ENCODE data around the gene MYO1E.

The MYO1E gene

DNA sequence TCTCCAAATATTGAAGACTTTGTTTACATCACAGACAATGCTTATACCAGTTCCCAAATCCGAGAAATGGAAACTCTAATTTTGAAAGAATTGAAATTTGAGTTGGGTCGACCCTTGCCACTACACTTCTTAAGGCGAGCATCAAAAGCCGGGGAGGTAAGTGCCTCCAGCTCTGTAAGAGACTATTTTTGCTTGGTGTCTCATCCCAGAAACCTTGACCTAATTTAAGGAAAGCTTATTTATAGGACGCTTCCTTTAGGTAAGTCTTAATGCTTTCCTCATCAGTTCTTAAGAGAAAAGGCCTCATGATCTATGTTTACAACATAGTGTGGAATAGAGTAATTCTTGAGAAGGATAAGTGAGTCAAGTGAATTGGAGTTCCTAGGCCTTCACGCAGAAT lies 255.9 kb downstream of the MYO1E start:
- no peak overlapping the region for H3K4me2 ChIP-seq (ENCODE audit: low read depth, low read length, poor library complexity, severe bottlenecking)
- peaks cover 17% of the 10 kb centered on the region; the same call in 1 of the 2 replicates for H3F3A ChIP-seq (ENCODE audit: insufficient read depth)
- no peak overlapping the region for H3K4me3 ChIP-seq (ENCODE audit: insufficient read depth, low read length, poor library complexity, severe bottlenecking)
- H4K20me1 ChIP-seq (ENCODE audit: low read depth, low read length), result no peaks in the 10 kb centered on the region
- no peaks in the 10 kb centered on the region for H3K9me3 ChIP-seq (ENCODE audit: insufficient read depth, low read length)
- no peak overlapping the region for H3K27ac ChIP-seq (ENCODE audit: low read depth, low read length)
- H3K9ac ChIP-seq (ENCODE audit: low read length), result no peak overlapping the region
- H2AFZ ChIP-seq (ENCODE audit: low read depth, low read length, severe bottlenecking), result no peak overlapping the region
- TF ChIP-seq CTCF (IDR thresholded peaks at IDR 0.05; ENCODE audit: insufficient read depth, low read length, poor library complexity, severe bottlenecking) (no peak), EZH2phosphoT487 (conservative IDR thresholded peaks at IDR 0.05; ENCODE audit: low read length) (no peak)
- peaks cover 4% of the 10 kb centered on the region for H3K79me2 ChIP-seq (ENCODE audit: insufficient read depth, low read length)
- no peaks in the 10 kb centered on the region for H3K9me2 ChIP-seq (replicated peaks; ENCODE audit: insufficient read depth, low read length)
- H3K27me3 ChIP-seq (ENCODE audit: low read length), result no peaks in the 10 kb centered on the region
- H3K36me3 ChIP-seq (ENCODE audit: low read length), result peaks cover 38% of the 10 kb centered on the region

DNA sequence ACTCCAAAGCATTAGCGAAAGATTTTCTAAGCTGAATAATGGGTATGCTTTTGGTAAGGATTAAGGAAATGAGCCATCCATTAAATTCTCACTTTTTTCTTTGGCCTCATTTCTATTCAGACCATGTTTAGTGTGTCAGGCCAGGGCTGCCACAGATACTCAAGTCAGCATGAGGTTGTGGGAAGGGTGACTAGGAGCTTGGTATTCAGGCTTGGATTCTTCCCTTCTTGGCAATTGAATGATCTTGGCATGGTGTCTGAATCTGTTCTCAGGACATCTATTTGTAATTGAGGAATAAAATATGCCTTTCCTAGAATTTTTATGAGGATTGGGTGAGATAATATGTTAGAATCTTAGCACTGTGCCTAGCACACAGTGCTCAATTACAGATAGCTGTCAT lies 256.5 kb downstream of the MYO1E start:
- no peak for TF ChIP-seq EZH2phosphoT487 (conservative IDR thresholded peaks at IDR 0.05; ENCODE audit: low read length)
- TF ChIP-seq CTCF (IDR thresholded peaks at IDR 0.05; ENCODE audit: insufficient read depth, low read length, poor library complexity, severe bottlenecking), result no peak
- H3K27ac ChIP-seq (ENCODE audit: low read depth, low read length), result no peak overlapping the region
- no peak overlapping the region for H2AFZ ChIP-seq (ENCODE audit: low read depth, low read length, severe bottlenecking)
- no peaks in the 10 kb centered on the region for H3K9me2 ChIP-seq (replicated peaks; ENCODE audit: insufficient read depth, low read length)
- H3K36me3 ChIP-seq (ENCODE audit: low read length), result peaks cover 38% of the 10 kb centered on the region
- H3K4me2 ChIP-seq (ENCODE audit: low read depth, low read length, poor library complexity, severe bottlenecking), result no peak overlapping the region
- no peaks in the 10 kb centered on the region for H3K27me3 ChIP-seq (ENCODE audit: low read length)
- no peaks in the 10 kb centered on the region for H4K20me1 ChIP-seq (ENCODE audit: low read depth, low read length)
- H3K4me3 ChIP-seq (ENCODE audit: insufficient read depth, low read length, poor library complexity, severe bottlenecking), result no peak overlapping the region
- peaks cover 9% of the 10 kb centered on the region for H3K79me2 ChIP-seq (ENCODE audit: insufficient read depth, low read length)
- H3F3A ChIP-seq (ENCODE audit: insufficient read depth), result peaks cover 15% of the 10 kb centered on the region; the same call in 1 of the 2 replicates
- no peaks in the 10 kb centered on the region for H3K9me3 ChIP-seq (ENCODE audit: insufficient read depth, low read length)
- no peak overlapping the region for H3K9ac ChIP-seq (ENCODE audit: low read length)

- Histone ChIP-seq H4K20me1 (ENCODE audit: low read depth, low read length) (no peaks in the 10 kb centered on the region), H3K4me2 (ENCODE audit: low read depth, low read length, poor library complexity, severe bottlenecking) (no peak overlapping the region), H3K36me3 (ENCODE audit: low read length) (peaks cover 47% of the 10 kb centered on the region), H2AFZ (ENCODE audit: low read depth, low read length, severe bottlenecking) (no peak overlapping the region), H3K4me3 (ENCODE audit: insufficient read depth, low read length, poor library complexity, severe bottlenecking) (no peak overlapping the region), H3F3A (ENCODE audit: insufficient read depth) (peaks cover 8% of the 10 kb centered on the region; the same call in 1 of the 2 replicates), H3K79me2 (ENCODE audit: insufficient read depth, low read length) (peaks cover 20% of the 10 kb centered on the region), H3K9ac (ENCODE audit: low read length) (no peak overlapping the region), H3K9me2 (replicated peaks; ENCODE audit: insufficient read depth, low read length) (no peaks in the 10 kb centered on the region), H3K9me3 (ENCODE audit: insufficient read depth, low read length) (no peaks in the 10 kb centered on the region), H3K27me3 (ENCODE audit: low read length) (no peaks in the 10 kb centered on the region), H3K27ac (ENCODE audit: low read depth, low read length) (no peak overlapping the region)
- no peak for TF ChIP-seq CTCF (IDR thresholded peaks at IDR 0.05; ENCODE audit: insufficient read depth, low read length, poor library complexity, severe bottlenecking)
Measured at GRCh38 chr15:59115047-59115446, 257.6 kb downstream of the MYO1E start.
